NCI-H1436 (cell line): ENCODE data around the gene ZNF525.
A peak's percentile ranks its signal among the peaks of the same experiment; 100 is the strongest.
"Not testable (repeated sequence)": the region's sequence is repeated elsewhere in the genome, so short reads cannot be mapped to it uniquely, and the experiment has no call there.

Experiments
- DNase-seq: peaks from one replicate; lab custom pipeline; 2025; lab: John Stamatoyannopoulos, UW

ZNF525 gene

DNA sequence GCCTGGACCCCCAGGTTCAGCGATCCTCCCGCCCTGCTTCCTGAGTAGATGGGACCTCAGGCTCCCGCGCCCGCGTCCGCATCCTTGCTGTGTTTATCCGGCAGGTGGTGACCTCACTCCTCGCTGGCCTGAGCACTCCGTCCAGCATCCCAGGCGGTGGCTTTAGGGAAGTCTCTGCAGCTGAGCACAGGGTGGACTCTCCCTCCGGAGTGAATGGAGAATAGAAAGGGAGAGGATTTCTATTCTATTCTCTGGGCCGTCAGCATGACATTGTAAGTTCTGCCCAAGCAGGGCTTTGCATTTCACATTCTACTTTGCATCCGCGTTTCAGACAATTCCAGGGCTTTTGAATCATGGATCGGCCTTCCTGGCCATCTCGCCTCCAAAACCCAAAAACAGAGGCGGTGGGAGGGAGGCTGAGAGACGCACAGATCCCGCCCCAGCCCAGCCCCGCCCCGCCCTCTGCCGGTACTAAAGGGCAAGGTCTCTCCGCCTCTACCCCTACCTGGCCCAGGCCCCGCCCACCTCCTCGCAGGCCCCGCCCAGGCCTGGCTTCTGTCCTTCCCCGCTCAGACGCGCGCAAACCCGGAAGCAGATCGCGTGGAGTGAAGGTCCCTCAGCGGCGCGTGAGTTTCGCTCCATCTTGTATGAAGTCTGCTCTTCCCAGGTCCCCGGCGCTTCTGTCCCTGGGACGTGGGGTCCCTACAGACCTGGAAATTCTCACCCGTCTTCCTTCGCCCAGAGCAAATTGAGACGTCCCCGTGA, at the start of gene ZNF525:
Gene ZNF525, plus strand, starts transcription at position 572 of the 765 bp plus-strand sequence. CDS start 6,577 bp downstream, outside the sequence.
- DNase-seq, result peak; percentile 96

GRCh38 chr19:53328967-53329366, 36.5 kb upstream of the ZNF525 start:
- no peak for DNase-seq

DNA sequence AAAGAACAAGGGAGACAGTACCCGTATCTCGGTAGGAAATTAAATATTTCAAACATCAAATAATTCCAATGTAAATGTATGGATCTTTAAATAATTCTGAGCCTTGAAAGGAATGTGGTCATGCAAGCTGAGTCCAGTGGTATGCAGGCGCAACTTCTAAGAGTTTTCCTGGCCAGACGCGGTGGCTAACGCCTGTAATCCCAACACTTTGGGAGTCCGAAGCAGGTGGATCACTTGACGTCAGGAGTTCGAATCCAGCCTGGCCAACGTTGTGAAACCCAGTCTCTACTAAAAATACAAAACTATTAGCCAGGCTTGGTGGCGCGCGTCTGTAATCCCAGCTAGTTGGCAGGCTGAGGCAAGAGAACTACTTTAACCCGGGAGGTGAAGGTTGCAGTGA, 33.0 kb upstream of the ZNF525 start:
- no peak for DNase-seq

DNA sequence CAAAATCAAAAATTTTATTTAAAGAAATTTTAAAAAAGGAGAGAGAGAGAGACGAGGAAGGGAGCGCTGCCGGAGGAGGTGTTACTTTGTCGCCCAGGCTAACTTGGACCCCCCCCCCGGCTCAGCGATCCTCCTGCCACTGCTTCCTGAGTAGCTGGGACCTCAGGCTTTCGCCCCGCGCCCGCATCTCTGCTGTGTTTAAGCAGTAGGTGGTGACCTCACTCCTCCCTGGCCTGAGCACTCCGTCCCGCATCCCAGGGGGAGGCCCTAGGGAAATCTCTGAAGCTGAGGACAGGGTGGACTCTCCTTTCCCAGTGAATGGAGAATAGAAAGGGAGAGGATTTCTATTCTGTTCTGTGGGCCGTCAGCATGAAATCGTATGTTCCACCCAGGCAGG, 32.4 kb upstream of the ZNF525 start:
- peak; percentile 33 for DNase-seq

DNA sequence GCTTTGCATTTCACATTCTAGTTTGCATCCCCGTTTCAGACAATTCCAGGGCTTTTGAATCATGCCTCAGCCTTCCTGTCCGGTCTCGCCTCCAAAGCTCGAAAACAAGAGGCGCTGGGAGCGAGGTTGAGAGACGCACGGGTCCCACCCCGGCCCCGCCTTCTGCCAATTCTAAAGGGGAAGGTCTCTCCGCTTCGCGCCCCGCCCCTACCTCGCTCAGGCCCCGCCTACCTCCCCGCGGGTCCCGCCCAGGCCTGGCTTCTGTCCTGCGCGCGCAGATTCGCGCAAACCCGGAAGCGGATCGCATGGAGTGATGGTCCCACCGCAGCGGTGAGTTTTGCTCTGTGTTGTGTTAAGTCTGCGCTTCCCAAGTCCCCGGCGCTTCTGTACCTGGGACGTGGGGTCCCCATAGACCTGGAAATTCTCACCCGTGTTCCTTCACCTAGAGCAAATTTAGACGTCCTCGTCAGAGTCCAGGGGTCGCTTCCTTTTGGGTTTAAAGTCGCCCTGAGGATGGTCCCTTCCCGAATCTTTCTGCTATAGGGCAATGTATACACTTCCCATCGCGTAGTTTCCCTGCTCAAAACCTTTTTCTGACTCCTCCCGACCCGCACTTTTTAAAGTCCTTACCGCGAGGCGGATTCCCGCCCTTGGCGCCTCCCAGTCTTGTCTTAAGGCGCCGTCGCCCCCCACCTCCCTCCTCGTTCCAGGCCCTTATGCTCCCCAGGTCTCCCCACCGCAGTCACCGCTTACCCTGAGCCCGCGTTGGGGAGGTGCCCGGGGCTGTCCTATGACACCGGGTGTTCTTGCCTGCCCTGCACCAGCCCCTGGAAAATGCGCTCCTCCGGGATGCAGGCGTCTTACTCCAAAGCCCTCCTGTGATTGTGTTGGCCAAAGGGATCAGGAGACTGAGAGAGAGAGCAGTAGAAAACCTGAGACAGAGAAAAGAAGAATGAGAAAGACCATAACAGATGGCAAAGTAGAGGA, 31.7 kb upstream of the ZNF525 start, which contains the start of gene ZNF845:
Gene ZNF845, plus strand, starts transcription at position 287 of the 987 bp plus-strand sequence. CDS start 7,559 bp downstream, outside the sequence.
- DNase-seq, result peak; percentile 94

DNA sequence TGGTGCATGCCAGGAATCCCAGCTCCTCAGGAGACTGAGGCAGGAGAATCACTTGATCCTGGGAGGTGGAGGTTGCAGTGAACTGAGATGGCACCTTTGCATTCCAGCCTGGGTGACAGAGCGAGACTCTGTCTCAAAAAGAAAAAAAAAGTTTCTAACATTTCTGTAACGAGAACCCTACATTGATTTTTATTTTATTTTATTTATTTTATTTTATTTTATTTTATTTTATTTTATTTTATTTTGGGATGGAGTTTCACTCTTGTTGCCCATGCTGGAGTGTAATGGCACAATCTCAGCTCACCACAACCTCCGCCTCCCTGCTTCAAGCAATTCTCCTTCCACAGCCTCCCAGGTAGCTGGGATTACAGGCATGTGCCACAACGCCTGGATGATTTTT, 21.1 kb upstream of the ZNF525 start:
- not testable (repeated sequence) for DNase-seq

GRCh38 chr19:53355739-53356138, 9.8 kb upstream of the ZNF525 start:
- DNase-seq, result no peak

GRCh38 chr19:53357821-53358581, 7.5 kb upstream of the ZNF525 start:
- no peak for DNase-seq

DNA sequence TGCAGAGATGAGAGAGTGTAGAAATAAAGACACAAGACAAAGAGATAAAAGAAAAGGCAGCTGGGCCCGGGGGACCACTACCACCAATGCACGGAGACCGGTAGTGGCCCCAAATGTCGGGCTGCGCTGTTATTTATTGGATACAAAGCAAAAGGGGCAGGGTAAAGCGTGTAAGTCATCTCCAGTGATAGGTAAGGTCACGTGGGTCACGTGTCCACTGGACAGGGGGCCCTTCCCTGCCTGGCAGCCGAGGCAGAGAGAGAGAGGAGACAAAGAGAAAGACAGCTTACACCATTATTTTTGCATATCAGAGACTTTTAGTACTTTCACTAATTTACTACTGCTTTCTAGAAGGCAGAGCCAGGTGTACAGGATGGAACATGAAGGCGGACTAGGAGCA, 5.4 kb upstream of the ZNF525 start:
- DNase-seq, result not testable (repeated sequence)

GRCh38 chr19:53365899-53366493, 491 bp downstream of the ZNF525 start:
- peak; percentile 26 for DNase-seq

DNA sequence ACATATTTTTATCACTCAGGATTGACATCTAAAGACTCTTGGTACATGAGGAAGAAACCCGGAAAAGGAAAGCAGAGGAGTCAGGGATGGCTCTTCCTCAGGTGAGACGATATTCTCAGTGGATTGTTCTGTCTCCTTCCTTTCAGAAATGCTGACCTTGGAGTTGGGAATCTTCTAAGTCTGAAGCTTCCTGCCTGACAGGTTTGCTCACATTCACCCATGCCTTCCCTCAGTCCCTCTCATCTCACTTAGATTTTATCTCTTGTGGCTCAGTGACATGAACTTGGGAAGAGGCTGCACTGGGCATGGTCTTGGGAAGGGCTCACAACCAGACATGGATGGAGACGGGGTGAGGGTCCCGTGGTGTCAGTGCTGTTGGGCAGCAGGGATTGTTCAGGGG, 6.7 kb downstream of the ZNF525 start:
- no peak for DNase-seq

GRCh38 chr19:53374288-53374687, 8.8 kb downstream of the ZNF525 start:
- no peak for DNase-seq

DNA sequence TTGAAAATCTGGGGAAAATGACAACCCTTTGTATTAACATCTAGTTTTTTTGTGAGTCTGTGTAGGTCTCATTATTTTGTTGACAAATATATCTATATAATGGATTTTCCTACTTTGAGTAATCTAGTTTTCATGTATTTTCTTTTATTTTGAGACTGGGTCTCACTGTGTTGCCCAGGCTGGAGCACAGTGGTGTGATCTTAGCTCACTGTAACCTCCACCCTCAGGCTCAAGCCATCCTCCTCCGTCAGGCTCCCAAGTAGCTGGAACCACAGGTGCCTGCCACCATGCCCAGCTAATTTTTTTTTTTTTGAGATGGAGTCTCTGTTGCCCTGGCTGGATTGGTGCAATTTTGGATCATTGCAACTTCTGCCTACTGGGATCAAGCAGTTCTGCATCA, 9.2 kb downstream of the ZNF525 start:
- DNase-seq, result no peak

- no peak for DNase-seq
Measured at GRCh38 chr19:53381376-53381775, 15.9 kb downstream of the ZNF525 start.

DNA sequence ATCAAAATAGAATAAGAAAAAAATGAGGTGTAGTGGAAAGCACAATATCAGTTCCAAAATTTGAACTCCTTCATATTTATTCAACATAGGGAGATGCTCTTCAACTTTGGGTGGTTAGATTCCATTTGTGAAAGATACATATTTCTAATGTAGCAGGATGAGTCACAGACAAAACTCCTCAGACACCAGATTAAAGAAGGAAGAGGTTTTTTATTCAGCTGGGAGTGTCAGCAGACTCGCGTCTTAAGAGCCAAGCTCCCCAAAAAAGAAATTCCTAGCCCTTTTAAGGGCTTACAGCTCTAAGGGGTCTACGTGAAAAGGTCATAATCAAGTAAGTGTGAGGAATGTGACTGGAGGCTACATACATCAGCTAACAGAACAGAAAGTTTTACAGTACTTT, 22.7 kb downstream of the ZNF525 start:
- no peak for DNase-seq

- DNase-seq, result no peak
Measured at GRCh38 chr19:53388904-53389303, 23.4 kb downstream of the ZNF525 start.

GRCh38 chr19:53389571-53389970, 24.1 kb downstream of the ZNF525 start:
- no peak for DNase-seq

GRCh38 chr19:53389978-53390377, 24.5 kb downstream of the ZNF525 start:
- DNase-seq, result no peak

GRCh38 chr19:53394522-53394973, 29.0 kb downstream of the ZNF525 start:
- no peak for DNase-seq

- DNase-seq, result peak; percentile 95
Measured at GRCh38 chr19:53394974-53395839, 29.7 kb downstream of the ZNF525 start, which contains the start of gene ZNF765. Gene ZNF765 (plus strand): TSS chr19:53395149. CDS start chr19:53398016, 2,867 bp downstream.
